Measurements from ENCODE around the gene PRAMEF1.
"Not testable (repeated sequence)": the region's sequence is repeated elsewhere in the genome, so short reads cannot be mapped to it uniquely, and the experiment has no call there.

DNA sequence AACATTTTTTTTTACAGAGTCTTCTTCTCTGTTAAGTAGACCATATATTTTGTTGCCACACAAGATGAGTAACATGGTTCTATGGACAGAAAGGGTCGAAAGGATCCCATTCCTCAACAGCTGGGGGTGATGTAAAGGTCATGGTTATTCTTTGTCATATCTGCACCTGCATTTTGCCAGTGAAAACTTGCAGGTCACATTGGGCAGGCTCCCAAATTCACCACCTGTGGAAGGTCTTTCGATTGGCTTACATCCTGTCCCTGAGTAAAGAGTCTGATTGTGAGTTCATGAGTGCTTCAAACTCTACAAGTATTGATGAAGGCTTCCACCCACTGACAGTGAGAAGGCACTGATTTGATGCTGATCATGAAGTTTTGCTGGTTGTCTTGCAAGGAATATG lies 42.1 kb downstream of the PRAMEF1 start:
- TF ChIP-seq, protein P1, sequence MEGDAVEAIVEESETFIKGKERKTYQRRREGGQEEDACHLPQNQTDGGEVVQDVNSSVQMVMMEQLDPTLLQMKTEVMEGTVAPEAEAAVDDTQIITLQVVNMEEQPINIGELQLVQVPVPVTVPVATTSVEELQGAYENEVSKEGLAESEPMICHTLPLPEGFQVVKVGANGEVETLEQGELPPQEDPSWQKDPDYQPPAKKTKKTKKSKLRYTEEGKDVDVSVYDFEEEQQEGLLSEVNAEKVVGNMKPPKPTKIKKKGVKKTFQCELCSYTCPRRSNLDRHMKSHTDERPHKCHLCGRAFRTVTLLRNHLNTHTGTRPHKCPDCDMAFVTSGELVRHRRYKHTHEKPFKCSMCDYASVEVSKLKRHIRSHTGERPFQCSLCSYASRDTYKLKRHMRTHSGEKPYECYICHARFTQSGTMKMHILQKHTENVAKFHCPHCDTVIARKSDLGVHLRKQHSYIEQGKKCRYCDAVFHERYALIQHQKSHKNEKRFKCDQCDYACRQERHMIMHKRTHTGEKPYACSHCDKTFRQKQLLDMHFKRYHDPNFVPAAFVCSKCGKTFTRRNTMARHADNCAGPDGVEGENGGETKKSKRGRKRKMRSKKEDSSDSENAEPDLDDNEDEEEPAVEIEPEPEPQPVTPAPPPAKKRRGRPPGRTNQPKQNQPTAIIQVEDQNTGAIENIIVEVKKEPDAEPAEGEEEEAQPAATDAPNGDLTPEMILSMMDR (conservative IDR thresholded peaks at IDR 0.05; ENCODE audit: low read length) = not testable (repeated sequence)
- not testable (repeated sequence) for TF ChIP-seq EZH2phosphoT487 (IDR thresholded peaks at IDR 0.05; ENCODE audit: borderline replicate concordance)

Measured in Loucy (cell line).